VCaP (cell line): ENCODE data around the gene AURKB.

ENCODE experiments used
- H3K27ac ChIP-seq: fragments of 450-650 bp; 2 replicates; pipeline ENCODE4 v1.5.1; 2017
- TF ChIP-seq, protein P1 (sequence below): fragments of 450-650 bp; conservative IDR thresholded peaks from 2 replicates; pipeline ENCODE4 v1.5.1; 2017; ENCODE audit warnings: mild to moderate bottlenecking, moderate library complexity

Gene AURKB

DNA sequence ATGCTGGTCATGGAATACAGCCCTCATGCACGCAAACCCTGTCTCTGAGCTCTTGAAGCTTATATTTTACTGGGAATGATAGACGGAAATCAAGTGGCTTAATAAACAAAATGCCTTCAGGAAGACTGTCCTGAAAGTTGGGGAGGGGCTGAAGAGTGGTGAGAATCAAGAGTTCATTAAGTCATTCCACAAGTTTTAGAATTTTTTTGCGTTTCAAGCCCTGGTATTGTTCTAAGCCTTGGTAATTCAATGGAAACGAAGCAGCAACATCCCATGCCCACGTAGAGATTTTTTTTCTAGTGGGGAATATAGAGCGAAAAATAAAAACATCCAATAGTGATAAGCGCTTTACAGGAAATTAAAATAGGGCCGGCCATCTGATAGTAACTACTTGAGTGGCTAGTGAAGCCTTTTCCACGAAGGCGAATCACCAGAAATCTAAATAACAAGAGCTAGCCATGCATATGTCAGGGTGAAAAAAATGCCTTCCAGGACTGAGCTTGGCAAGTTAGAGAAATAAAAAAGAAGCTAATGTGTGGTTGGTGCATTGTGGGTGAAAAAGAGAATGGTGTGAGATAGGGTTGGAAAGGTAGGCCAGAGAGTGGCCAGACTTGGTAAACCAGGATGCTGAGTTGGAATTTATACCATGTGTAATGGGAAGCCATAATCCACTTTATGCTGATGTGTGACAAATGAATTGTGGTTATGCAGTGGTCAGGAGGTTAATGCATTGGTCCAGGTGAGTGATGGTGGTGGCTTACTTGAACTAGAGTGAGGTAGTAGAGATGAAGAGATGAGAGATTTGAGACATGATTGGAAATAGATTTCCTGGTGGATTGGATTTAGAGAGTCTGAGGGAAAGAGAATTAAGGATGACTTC lies 39.5 kb upstream of the AURKB start:
- peak overlapping the region; percentile 83 for H3K27ac ChIP-seq
- TF ChIP-seq, protein P1, sequence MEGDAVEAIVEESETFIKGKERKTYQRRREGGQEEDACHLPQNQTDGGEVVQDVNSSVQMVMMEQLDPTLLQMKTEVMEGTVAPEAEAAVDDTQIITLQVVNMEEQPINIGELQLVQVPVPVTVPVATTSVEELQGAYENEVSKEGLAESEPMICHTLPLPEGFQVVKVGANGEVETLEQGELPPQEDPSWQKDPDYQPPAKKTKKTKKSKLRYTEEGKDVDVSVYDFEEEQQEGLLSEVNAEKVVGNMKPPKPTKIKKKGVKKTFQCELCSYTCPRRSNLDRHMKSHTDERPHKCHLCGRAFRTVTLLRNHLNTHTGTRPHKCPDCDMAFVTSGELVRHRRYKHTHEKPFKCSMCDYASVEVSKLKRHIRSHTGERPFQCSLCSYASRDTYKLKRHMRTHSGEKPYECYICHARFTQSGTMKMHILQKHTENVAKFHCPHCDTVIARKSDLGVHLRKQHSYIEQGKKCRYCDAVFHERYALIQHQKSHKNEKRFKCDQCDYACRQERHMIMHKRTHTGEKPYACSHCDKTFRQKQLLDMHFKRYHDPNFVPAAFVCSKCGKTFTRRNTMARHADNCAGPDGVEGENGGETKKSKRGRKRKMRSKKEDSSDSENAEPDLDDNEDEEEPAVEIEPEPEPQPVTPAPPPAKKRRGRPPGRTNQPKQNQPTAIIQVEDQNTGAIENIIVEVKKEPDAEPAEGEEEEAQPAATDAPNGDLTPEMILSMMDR, result no peak

- TF ChIP-seq, protein P1, result no peak
- H3K27ac ChIP-seq, result peak within 1 kb of the TSS; percentile 83
Measured at GRCh38 chr17:8248751-8249607, 38.6 kb upstream of the AURKB start, which contains the start of gene PFAS. Gene PFAS (plus strand): TSS chr17:8249289. CDS start chr17:8253938, 4,649 bp downstream.

- no peak overlapping the region for H3K27ac ChIP-seq
- TF ChIP-seq, protein P1, result no peak
Measured at GRCh38 chr17:8244768-8245167, 34.4 kb upstream of the AURKB start.

DNA sequence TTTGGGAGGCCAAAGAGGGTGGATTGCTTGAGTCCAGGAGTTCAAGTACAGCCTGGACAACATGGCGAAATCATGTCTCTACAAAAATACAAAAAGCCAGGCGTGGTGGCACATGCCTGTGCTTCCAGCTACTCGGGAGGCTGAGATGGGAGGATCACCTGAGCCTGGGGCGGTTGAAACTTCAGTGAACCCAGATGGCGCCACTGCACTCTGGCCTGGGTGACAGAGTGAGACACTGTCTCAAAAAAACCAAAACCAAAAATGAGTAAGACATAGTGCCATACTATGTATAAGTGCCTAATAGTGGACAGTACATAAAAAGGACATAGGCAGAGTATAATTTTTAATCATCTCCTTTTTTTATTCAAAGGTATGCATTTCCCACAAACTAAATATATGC lies 33.5 kb upstream of the AURKB start:
- TF ChIP-seq, protein P1, result no peak
- no peak overlapping the region for H3K27ac ChIP-seq

DNA sequence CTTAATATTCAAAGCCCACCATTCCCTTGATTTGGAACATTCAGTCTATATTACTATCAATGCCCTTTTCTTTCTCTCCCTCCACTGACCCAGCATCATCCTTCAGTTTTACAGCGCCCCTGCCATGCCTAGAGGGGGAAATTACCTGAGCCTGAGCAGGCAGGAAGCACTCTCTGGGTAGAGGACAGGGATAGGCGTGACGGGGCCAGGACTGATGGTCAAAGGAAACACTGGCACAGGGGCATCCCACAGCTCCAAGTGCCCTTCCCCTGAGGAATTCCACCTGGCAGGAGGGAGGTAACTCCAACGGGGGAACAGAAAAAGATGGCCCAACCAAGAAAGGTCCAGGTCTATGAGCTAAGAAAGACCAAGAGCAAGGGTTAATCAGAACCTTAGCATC lies 27.5 kb upstream of the AURKB start:
- H3K27ac ChIP-seq, result peak overlapping the region; percentile 35
- TF ChIP-seq, protein P1, result no peak

- H3K27ac ChIP-seq, result peak overlapping the region; percentile 35
- TF ChIP-seq, protein P1, result no peak
Measured at GRCh38 chr17:8237175-8237574, 26.8 kb upstream of the AURKB start.

DNA sequence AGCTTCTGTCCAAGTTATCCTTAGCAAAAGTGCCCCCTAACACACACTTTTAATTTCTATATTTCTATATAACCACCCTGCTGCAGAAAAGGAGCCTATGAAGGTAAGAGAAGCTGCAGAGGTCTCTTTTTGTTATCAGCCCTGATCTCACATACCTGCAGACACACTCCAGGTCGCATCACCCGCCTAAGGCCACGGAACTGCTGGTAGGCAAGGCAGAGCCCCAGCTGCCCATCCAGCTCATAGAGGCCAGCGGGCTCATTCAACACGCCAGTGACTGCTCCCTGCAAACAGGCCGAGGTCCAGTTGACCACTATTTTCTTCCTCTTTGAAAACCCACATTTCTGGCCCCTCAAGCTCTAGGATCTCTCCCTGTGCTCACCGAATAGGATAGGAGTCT lies 25.3 kb upstream of the AURKB start:
- TF ChIP-seq, protein P1, result no peak
- H3K27ac ChIP-seq, result no peak overlapping the region
